ENCODE results near the gene FLT3LG. TPM values are rescaled to one million over a fixed set of nuclear protein-coding genes. Genes with fewer than 3 reads are reported as not detected.
A peak's percentile ranks its signal among the peaks of the same experiment; 100 is the strongest.

FLT3LG gene
- total and polyA plus RNA-seq, 9 of the 15 experiments (the other 6 are each of a cell fraction or from before 2014, with no cell fraction given), result 0.31 to 6.4 (median 1.1) TPM

DNA sequence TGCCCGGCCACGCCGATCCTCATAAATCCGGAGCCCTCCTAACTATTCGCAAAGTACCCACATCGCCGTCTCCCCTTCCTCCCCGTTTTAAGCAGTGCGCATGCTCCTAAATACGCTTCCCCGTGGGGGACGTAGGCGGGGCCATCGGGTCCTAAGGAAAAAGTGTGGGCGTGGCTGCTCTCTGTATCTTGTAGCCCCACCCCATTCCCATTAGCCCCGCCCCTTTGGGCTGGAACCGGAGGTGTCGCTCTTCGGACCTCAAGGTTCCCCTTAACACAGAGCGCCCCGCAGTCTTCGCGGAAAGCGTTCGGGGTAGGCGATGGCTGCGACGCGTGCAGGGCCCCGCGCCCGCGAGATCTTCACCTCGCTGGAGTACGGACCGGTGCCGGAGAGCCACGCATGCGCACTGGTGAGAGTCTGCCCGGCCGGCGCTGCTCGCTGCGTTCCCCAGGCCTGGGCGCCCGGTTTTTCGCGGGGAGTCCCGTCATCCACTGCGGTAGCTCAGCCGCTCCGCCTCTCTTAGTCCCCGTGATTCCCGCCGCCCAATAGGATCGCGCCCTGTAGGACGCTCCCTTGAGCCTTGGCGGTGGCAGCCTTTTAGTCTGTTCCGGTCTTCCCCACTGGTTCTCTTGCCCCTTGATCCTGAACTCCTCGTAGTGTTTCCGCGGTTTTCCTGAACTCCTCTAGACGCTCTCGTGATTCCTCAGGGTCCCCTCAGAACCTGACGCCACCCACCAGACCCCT lies 20.8 kb upstream of the FLT3LG start, which contains the start of gene ALDH16A1 (continued):
- TF ChIP-seq, protein P1, sequence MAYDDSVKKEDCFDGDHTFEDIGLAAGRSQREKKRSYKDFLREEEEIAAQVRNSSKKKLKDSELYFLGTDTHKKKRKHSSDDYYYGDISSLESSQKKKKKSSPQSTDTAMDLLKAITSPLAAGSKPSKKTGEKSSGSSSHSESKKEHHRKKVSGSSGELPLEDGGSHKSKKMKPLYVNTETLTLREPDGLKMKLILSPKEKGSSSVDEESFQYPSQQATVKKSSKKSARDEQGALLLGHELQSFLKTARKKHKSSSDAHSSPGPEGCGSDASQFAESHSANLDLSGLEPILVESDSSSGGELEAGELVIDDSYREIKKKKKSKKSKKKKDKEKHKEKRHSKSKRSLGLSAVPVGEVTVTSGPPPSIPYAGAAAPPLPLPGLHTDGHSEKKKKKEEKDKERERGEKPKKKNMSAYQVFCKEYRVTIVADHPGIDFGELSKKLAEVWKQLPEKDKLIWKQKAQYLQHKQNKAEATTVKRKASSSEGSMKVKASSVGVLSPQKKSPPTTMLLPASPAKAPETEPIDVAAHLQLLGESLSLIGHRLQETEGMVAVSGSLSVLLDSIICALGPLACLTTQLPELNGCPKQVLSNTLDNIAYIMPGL (CRISPR knock-in tag; IDR thresholded peaks at IDR 0.05), result no peak
- TF ChIP-seq TRIM24 (IDR thresholded peaks at IDR 0.05) (no peak), ZNF282 (CRISPR knock-in tag; IDR thresholded peaks at IDR 0.05) (no peak), CBFA2T3 (IDR thresholded peaks at IDR 0.05) (no peak), POLR2AphosphoS5 (IDR thresholded peaks at IDR 0.05; ENCODE audit: control insufficient read depth, insufficient read depth, low read depth, low read length) (peak; percentile 98), MEF2A (IDR thresholded peaks at IDR 0.05; ENCODE audit: control insufficient read depth, low read depth, low read length) (0 out of 2 replicates have a peak, but pooled peaks have one; percentile 25), ZFPM2 (CRISPR knock-in tag; IDR thresholded peaks at IDR 0.05) (0 out of 2 replicates have a peak, but pooled peaks have one; percentile 21), NR4A1 (CRISPR knock-in tag; IDR thresholded peaks at IDR 0.05) (no peak), NR4A1 (tag; IDR thresholded peaks at IDR 0.05) (no peak), TGIF2 (CRISPR knock-in tag; IDR thresholded peaks at IDR 0.05) (no peak), DIDO1 (tag; IDR thresholded peaks at IDR 0.05; ENCODE audit: low read depth) (no peak), ZNF274 (IDR thresholded peaks at IDR 0.05; ENCODE audit: borderline replicate concordance, low read depth, low read length) (no peak), ZNF143 (CRISPR knock-in tag; IDR thresholded peaks at IDR 0.05) (peak; percentile 83), ZNF134 (CRISPR knock-in tag; conservative IDR thresholded peaks at IDR 0.05) (no peak), NR2C1 (IDR thresholded peaks at IDR 0.05) (peak; percentile 22; the same call in 1 of the 2 replicates), NR2C1 (tag; IDR thresholded peaks at IDR 0.05) (no peak)
- TF ChIP-seq, protein P2, sequence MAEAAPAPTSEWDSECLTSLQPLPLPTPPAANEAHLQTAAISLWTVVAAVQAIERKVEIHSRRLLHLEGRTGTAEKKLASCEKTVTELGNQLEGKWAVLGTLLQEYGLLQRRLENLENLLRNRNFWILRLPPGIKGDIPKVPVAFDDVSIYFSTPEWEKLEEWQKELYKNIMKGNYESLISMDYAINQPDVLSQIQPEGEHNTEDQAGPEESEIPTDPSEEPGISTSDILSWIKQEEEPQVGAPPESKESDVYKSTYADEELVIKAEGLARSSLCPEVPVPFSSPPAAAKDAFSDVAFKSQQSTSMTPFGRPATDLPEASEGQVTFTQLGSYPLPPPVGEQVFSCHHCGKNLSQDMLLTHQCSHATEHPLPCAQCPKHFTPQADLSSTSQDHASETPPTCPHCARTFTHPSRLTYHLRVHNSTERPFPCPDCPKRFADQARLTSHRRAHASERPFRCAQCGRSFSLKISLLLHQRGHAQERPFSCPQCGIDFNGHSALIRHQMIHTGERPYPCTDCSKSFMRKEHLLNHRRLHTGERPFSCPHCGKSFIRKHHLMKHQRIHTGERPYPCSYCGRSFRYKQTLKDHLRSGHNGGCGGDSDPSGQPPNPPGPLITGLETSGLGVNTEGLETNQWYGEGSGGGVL (CRISPR knock-in tag; IDR thresholded peaks at IDR 0.05), result no peak
- TF ChIP-seq, protein P3, sequence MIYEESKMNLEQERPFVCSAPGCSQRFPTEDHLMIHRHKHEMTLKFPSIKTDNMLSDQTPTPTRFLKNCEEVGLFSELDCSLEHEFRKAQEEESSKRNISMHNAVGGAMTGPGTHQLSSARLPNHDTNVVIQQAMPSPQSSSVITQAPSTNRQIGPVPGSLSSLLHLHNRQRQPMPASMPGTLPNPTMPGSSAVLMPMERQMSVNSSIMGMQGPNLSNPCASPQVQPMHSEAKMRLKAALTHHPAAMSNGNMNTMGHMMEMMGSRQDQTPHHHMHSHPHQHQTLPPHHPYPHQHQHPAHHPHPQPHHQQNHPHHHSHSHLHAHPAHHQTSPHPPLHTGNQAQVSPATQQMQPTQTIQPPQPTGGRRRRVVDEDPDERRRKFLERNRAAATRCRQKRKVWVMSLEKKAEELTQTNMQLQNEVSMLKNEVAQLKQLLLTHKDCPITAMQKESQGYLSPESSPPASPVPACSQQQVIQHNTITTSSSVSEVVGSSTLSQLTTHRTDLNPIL (CRISPR knock-in tag; IDR thresholded peaks at IDR 0.05), result no peak
- TF ChIP-seq, protein P4, sequence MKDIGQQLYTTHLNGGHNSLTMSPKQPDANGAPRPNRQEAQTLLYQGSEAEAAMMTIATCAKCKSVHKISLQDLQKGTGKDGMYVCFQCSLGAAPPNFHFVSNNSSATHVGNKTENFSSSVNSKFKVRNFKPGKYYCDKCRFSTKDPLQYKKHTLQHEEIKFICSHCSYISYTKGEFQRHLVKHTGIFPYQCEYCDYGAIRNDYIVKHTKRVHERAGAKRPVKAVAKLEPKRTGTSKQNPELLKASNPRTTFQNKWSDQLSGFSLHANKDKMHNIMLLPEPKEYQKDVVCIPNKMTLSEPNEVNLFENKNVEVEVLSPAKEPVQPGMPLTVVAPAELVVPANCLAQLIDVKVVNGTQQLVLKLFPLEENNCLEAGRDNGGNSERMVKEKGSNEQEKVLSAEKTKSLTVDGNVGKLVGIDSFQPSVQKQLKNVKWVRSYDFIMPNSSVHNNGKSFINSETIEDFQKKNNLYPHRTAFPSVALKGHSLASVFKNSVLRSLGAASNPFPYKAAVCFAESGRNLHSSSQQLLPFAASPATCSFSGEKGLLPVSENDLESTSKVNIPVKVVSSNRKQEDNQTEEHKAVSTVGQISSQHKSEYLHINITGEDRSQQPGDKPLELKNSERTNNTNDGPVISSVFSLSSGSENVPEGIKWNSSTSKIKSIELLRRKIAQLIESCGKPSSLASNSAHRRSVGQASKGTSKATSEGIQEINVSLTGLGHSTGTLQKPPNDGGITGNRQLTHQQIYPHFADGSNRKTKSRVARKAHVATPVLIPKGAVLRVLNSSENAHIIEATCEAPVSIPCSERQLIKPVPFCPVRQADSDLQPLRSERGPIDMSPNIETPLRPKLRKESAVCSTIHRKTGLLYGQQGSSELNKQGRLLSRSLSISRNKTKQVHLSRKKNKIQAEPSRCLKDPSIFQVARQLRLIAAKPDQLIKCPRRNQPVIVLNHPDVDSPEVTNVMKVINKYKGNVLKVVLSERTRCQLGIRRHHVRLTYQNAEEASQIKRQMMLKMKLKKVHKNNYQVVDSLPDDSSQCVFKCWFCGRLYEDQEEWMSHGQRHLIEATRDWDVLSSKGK (CRISPR knock-in tag; IDR thresholded peaks at IDR 0.05), result no peak
